ENCODE results near the gene KCNMA1. TPM values are rescaled to one million over a fixed set of nuclear protein-coding genes. Genes with fewer than 3 reads are reported as not detected.
A peak's percentile ranks its signal among the peaks of the same experiment; 100 is the strongest.

The KCNMA1 gene
- total RNA-seq, 1 donor from 2014 or later: 2.5 TPM

DNA sequence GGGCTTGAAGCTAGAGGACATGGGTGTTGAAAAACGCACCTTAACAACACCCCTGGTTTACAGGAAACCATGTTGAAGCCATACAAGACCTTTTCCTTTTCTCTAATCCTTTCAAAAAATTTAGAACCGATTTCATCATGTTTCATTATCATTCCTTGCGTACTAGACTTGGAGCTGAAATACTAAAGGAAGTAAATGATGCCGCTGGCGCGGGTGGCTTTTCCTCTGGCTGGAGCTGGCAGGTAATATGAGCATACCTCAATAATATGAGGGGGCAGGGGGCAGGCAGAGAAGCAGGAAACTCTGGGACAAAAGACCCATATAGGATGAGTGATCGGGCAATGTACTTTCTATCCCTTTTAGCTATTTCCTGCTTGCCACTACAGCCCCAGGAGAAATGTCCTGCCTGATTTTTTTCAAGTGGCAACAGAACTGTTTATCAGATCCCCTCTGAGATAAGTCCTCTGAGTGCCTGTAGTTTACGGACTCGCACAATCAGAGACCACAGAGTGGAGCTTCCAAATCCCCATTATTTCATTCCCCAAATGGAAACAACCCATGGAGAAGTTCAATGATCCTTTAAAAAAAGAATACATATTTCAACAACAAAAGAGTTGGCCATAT is 450.1 kb downstream of the KCNMA1 start:
- intact Hi-C loops (cut with micrococcal nuclease): no loop called here
- DNase-seq (no peak), ATAC-seq (no peak)

DNA sequence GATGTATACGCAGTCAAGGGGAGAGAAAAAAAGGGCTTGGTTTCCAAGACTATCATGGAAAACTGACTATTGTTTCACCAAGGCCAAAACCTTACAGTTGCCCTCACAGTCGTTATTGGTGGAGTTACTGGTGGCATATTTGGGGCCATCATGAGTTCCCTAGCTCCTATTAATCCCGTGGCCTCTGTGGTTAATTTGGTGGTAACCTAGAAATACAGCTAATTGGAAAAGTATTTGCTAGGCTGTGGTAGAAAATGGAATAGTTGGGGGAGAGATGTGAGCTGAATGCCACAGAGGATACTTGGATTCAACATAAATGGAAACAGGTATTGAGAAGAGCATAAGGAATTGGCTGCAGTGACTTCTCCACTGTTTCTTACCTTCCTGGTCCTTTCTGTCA is 450.7 kb downstream of the KCNMA1 start:
- no peak for DNase-seq
- intact Hi-C loops (cut with micrococcal nuclease): no loop called here
- no peak for ATAC-seq

DNA sequence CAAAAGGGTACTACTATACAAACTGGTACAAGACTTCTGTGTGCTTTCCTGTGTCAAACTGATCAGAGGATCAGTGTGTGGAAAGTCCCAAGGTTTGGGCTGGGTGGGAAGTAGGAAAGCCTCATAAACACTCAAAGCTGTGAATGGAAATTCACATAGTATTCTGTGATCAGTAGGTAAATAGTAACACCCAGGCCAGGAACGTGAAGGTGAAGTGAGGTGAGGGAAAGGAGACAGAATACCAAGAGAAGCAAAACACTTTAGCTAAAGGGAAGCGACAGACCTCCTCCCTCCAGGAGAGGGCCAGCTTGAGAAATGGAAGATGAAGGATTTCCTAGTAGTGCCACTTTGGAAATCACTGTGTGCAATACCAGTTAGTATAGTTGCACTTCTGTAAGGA is 451.9 kb downstream of the KCNMA1 start:
- ATAC-seq (no peak), DNase-seq (no peak)
- intact Hi-C loops (cut with micrococcal nuclease): no loop called here

DNA sequence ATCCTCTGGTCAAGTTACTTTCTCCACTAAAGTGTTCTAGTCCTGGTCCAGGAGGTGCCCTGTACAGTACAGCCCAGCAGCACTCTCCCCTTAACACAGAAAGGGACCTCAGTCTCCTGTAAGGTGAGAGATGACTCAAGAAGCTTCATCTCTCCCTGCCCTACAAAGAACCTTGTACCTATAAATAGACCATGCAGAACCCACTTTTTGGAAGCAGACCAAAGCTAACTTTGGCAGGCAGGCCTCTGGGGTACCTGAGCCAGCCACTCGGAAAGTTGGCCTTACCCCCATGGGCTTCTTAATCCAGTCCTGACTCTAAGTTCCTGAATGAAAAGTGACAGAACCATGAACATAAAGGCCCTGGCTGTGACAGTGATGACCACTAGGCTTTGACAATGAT is 454.8 kb downstream of the KCNMA1 start:
- ATAC-seq: peak; percentile 97
- intact Hi-C loops (cut with micrococcal nuclease): no loop called here
- peak; percentile 42 for DNase-seq

DNA sequence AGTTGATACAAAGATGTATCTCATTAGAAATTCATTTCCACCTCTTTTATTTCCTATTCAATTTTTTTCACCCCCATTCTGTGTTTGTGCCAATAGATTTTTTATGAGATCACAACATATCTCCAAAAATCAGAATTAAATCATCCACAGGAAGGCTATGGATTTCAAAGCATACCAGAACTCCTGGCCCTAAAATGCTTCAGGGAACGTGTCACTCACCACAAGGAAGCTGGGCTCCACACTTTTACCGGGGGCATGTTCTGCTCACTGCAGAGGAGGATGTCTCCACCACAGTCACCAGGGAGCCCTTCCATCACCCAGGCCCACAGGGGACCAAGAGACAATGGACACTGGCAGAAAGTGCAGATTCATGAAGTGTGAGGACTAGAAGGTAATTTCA is 456.8 kb downstream of the KCNMA1 start:
- intact Hi-C loops (cut with micrococcal nuclease): no loop called here
- DNase-seq (no peak), ATAC-seq (no peak)

DNA sequence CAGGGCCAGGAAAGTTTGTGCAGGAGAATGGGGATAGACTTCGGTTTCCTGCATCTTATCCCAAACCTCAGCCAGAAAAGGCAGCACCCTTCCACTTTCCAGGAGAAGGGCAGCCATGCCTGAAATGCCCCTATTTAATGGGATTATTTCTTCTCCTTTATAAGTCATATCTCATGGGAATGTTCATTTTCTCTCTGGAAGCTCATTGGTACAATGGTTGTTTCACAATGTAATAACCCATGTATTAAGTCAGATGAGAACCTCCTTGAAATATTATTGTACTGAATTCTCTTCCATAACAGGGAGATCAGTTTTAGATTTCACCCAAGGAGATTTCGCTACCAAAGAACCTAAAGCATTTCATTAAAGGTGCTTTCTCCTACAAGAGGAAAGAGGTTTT is 457.5 kb downstream of the KCNMA1 start:
- ATAC-seq: no peak
- DNase-seq: no peak
- intact Hi-C loops (cut with micrococcal nuclease): no loop called here

DNA sequence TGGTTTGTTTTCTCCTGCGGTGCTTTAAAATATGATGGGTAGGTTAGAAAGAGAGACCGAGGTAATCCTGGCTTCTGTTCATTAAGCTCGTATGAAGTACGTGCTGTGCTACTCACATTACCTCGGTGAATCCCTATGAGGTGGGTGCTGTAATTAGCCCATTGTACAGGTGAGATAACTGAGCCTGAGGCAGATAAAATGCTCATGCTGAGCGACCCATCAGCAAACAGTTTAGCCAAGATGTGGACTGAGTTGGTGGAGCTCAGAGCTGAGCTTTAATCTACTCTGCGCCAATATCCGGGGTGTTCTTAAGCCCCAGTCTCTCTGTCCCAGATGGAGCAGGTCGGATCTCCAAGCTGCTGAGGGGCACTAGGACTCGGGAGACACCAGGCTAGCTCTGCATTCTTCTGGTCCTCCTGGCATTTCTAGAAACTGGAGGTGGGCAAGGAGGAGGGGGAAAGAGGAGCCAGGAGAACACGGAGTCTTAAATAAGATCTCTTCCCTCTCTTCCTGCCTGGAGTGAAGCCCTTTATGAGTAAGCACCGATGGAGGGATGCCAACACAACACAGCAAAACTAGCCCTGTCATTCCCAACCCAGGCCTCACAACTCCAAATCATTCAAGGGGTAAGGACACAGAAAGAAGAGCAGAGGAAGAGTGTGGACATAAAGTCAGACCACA is 458.5 kb downstream of the KCNMA1 start:
- no peak for DNase-seq
- peak; percentile 64 for ATAC-seq
- intact Hi-C loops (cut with micrococcal nuclease): no loop called here

DNA sequence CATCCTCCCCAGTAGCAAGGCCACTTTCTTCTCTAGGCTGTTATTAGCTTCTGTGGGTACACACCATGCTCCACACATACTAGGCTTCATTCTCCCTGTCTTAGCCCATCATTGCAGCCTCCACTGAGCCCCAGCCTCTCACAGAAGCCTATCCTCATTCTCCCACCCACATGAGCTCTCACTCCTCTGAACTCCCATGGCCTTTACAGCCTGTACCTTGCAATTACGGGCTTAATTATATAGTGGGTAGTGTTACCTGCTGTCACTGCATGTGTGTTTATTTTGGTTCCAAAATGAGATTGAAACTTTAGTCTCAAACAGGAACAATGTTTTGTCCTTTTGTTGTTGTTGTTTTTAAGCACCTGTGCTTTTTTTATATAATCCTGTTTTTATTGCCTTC is 460.0 kb downstream of the KCNMA1 start:
- intact Hi-C loops (cut with micrococcal nuclease): no loop called here
- ATAC-seq (no peak), DNase-seq (no peak)

DNA sequence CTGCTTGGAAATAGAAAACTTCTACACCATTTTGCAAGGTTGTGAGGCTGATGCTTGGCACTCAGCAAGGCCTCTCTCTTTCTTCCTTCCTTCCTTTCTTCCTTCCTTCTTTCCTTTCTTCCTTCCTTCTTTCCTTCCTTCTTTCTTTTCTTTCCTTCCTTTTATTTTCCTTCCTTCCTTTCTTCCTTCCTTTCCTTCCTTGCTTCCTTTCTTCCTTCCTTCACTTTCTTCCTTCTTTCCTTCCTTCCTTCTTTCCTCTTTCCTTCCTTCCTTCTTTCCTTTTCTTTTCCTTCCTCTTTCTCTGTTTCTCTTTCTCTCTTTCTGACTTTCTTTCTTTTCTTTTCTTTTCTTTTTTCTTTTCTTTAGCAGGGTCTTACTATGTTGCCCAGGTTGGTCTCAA is 460.4 kb downstream of the KCNMA1 start:
- intact Hi-C loops (cut with micrococcal nuclease): no loop called here
- DNase-seq: no peak
- no peak for ATAC-seq

DNA sequence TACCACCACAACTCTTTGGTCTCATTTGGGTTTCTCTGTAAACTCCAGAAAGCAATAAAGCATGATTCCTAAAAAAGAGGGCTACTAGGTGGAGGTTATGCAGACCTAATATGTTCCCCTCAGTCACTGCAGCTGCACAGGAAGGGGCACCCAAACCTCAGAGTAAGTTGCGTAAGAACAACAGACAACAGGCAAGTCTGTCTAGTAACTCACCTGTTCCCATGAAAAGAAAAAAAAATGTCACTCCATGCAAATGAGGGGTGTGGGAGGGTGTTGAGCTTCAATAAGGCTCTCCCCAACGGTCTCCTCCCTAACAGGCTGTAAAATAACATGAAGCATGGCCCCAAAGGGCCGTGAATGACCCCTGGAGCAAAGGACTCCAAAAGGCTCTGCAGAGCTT is 461.4 kb downstream of the KCNMA1 start:
- intact Hi-C loops (cut with micrococcal nuclease): no loop called here
- no peak for DNase-seq
- no peak for ATAC-seq

DNA sequence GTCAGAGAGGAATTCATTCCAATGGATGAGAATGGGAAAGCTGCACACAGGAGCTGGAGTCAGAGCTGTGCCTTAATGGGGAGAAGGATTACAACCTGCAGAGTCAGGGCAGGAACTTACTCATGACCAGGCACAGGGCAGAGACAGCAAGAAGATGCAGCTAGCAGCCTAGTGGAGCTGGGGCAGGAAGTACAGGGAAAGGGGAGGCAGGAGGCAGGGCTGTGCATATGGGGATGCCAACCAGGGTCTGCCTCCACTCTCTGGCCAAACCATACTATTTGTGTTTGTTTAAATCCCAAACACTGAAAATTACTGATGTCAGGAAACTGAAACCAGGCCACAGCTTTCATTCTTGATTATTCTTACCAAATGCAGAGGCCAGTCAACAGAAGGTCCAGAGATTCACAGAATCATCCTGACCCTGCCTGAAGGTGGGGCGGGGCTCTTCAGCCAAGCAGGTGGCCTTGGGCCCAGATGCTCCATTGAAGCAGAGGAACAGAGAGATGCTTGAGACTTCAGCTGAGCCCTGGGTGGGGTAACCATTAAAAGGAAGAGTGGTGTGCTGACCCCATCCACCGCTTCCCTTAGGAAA is 461.9 kb downstream of the KCNMA1 start:
- DNase-seq (no peak), ATAC-seq (no peak)
- intact Hi-C loops (cut with micrococcal nuclease): no loop called here

DNA sequence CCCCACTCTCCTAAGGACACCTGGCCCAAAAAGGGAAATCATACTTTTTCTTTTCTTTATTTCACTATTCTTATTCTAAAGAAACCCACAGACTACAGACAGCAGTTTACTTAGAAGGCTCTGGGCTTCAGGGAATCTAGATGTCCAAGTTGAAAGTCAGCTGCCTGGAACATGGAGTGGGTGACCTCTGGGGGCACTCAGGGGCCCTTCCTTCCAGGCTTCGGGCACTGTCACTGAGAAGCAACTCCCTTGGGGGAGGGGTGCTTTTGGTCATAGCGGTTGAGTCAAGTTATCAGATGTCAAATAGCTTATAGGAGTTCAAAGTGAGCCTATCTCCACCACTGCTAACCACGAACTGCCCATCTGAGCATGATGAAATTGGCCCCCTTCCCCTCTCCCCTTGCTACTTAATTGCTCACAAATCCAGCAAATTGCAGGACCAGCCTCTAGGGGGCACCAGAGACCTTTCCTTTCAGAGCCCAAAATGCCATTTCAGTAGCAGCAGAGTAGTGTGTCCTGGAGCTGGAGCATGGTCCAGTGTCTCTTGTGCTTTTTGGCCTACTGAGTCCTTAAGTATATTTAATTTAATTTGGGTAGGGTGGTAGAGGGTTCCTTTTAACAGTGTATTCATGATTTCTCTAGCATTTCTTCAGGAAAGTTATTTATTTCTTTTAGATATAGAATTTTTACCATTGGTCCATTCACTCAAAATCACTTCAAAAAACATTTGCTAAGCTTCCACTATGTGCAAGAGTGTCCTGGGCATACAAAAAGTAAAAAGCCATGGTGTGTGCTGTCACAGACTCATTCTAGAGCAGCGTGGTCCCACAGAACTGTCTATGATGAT is 463.8 kb downstream of the KCNMA1 start:
- intact Hi-C loops (cut with micrococcal nuclease): loop anchor here (5.0 kb wide), 1 partner anchor 468 kb away; no protein-coding TSS in a partner anchor
- ATAC-seq (peak; percentile 72), DNase-seq (peak; percentile 71)

DNA sequence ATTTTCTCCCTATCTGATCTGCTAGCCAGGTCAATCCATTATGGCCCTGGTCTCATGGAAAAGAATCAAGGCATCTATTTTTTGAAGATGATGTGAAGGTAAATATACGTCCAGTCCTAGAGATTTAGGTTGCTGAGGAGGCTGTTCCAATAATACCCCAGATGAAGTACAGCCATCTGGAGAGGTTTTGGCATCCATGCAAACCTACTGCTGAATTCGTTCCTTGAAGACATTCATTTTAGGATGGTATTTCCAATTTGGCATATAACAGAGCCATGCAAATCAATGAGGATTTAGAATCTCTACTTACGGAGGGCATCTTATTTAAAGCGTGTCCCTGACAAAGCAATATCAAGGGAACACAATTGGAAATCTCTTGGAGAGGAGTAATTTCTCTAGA is 465.5 kb downstream of the KCNMA1 start:
- ATAC-seq (no peak), DNase-seq (no peak)

DNA sequence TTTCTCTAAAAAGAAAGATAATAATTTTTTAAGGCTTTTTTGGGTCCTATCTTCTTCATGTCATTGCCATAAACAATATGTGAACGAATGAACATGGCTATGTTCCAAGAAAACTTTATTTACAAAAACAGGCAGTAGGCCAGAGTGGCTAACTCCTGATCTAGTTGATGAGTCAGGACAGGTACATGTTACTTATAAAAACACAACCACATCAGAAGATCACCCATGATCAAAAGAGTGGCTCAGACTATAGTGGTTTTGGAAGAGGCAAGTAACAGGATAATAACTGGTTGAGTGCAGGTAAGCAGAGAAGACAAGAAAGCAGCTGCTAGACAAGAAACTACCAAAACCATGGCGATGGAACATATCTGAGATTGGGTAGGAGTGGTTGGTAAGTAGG is 468.7 kb downstream of the KCNMA1 start:
- DNase-seq (no peak), ATAC-seq (no peak)
- intact Hi-C loops (cut with micrococcal nuclease): loop anchor here (10.0 kb wide), 1 partner anchor 546 kb away; no protein-coding TSS in a partner anchor

More for the DNA sequence above, 465.5 kb downstream of the KCNMA1 start:
- intact Hi-C loops (cut with micrococcal nuclease): loop anchor here (5.0 kb wide), 1 partner anchor 470 kb away; no protein-coding TSS in a partner anchor

DNA sequence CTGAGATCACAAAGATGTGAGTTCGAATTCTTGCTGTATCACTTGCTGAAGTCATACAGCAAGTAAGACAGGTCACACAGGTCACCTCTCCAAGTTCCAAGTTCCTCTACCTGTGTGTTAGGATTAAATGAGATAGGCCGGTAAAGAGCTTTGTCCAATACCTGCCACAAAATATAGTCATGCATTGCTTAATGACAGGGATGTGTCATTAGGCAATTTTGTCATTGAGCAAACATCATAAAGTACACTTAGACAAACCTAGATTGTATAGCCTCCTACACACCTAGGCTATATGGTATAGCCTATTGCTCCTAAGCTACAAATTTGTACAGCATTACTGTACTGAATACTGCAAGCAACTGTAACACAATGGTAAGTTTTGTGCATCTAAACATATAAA is 469.4 kb downstream of the KCNMA1 start:
- intact Hi-C loops (cut with micrococcal nuclease): loop anchor here (10.0 kb wide), 1 partner anchor 547 kb away; no protein-coding TSS in a partner anchor
- ATAC-seq: no peak
- DNase-seq: no peak

DNA sequence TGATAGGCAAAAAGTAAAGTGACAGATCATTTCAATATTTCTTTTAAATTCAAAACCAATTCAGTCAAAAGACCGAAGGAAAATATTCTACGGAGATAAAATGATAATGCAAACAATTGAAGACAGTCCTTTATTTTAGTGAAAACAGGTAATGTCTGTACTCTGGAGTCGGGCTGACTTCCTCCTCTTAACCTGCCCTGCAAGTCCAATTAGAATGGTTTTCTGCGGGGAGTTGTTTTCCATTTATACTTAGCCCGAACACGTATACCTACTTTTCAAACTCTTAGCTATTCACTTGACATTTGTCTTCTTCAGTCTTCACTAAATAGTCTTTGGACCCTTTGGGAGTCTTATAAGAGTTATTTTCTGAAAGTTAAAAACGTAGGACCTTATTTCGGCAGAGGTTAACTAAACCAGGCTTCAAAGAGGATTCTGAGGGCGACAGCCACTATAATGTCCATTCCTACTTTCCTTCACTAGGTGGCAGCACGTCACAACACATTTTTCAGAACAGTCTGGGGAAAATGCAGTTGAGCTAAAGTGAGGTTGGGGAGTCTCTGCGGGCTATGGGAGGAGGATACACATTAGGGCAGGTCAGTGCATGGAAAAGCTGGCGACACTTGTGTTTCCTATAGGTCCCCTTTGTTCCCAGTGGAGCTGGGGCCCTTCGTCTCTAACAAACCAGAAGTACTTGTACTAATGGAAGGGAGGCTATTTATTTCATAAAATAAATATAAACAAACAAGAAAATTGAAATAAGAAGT is 472.0 kb downstream of the KCNMA1 start:
- no peak for DNase-seq
- ATAC-seq: peak; percentile 68
- intact Hi-C loops (cut with micrococcal nuclease): loop anchor here (10.0 kb wide), 1 partner anchor 549 kb away; no protein-coding TSS in a partner anchor

DNA sequence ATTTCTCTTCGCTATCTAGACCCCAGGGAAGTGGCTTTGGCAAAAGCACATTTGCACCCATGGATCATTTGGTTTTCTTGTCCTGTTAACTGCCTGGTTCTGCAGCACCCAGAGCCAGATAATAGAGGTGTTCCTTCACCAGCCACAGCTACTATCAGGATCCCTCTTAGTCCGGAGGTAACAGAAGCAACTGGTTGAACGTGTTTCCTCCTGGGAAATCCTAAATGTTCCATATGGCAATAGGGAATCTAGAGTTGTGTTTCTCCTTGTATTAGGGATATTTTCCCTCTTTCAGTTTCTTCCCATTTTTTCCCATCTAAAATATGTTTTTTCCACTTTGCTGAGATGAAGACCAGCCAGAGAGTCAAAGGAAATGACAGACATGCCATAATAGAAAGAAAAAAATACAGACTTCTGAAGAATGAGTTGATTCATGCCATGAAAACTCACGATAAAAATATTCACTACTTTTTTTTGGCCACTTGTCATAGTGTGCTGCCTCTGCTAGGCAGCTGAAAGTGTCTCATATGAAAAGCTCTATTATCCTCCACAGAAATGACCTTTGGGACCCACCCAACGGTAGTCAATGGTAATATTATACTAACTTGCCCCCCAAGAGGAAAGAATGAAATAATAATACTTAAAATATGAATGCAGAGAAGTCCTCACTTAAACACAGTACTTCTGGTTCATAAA is 472.8 kb downstream of the KCNMA1 start:
- no peak for DNase-seq
- intact Hi-C loops (cut with micrococcal nuclease): loop anchor here (10.0 kb wide), 1 partner anchor 550 kb away; no protein-coding TSS in a partner anchor
- no peak for ATAC-seq

DNA sequence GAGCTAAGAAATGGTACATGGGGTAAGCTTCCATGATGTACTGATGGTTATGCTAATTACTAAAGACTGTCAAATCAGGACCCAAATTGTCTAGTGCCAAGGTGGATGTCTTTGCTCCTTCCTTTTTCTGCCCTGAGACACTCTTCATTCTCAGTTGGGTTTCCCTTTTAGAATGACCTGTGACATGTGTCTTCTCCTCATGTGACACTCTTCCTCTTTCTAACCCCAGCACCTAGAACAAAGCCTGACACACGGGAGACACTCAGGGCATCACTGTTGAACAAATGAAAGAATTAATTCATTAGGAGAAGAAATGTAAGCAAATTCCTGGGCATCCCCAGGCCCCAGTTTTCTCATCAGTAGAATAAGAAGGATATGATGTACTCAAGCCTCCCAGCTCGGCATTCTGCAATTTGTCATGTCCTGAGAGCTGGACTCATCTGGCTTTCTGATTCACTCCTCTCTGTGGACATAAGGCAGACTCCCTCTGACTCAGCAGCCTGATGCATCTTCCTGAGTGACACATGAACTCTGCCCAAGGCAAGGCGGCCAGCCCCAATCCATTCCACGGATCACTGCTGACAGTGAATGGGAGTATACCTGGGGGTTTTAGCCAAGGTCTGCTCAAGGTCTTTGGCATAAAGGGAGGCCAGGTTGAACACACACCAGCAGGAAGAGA is 473.8 kb downstream of the KCNMA1 start:
- DNase-seq (no peak), ATAC-seq (peak; percentile 41)
- intact Hi-C loops (cut with micrococcal nuclease): loop anchor here (10.0 kb wide), 1 partner anchor 551 kb away; no protein-coding TSS in a partner anchor
